ENCODE results near the gene ADAD1.

ADAD1 gene

GRCh38 chr4:122456231-122457116, 77.7 kb downstream of the ADAD1 start, which contains the start of gene IL2:
Gene IL2, minus strand, starts transcription at chr4:122456725. Its CDS starts 285 bp downstream, at chr4:122456440.
- DNase-seq = no peak

- no peak for DNase-seq
Measured at GRCh38 chr4:122458625-122459024, 79.8 kb downstream of the ADAD1 start.

GRCh38 chr4:122469457-122469856, 90.6 kb downstream of the ADAD1 start:
- DNase-seq = no peak

- DNase-seq = no peak
Measured at GRCh38 chr4:122475233-122475632, 96.4 kb downstream of the ADAD1 start.

GRCh38 chr4:122476126-122476525, 97.3 kb downstream of the ADAD1 start:
- no peak for DNase-seq

GRCh38 chr4:122476745-122477144, 97.9 kb downstream of the ADAD1 start:
- DNase-seq = no peak

Measured in cerebellar nuclear complex (tissue), 1 donor.